Measurements from ENCODE around the gene PRAMEF9. TPM values are rescaled to one million over a fixed set of nuclear protein-coding genes. Genes with fewer than 3 reads are reported as not detected.
"Not testable (repeated sequence)": the region's sequence is repeated elsewhere in the genome, so short reads cannot be mapped to it uniquely, and the experiment has no call there.

The PRAMEF9 gene
- total and polyA plus RNA-seq, 2 of the 13 experiments (the other 11 are each of a cell fraction or from before 2014, with no cell fraction given): not detected

GRCh38 chr1:13208712-13209111, 37.1 kb downstream of the PRAMEF9 start:
- H3K36me3 ChIP-seq (replicated peaks in 1 of 2; ENCODE audit: control insufficient read depth in 1 of 2, insufficient read depth in 2 of 2, low read length in 2 of 2); H3K9me3 ChIP-seq (ENCODE audit: low read length); H3K27me3 ChIP-seq (ENCODE audit: control insufficient read depth in 1 of 2, insufficient read depth in 2 of 2, low read length in 2 of 2); BruUV-seq (replicated peaks); H3K4me2 ChIP-seq (ENCODE audit: low read depth, low read length); H3K79me2 ChIP-seq (ENCODE audit: insufficient read depth, low read length); H2AFZ ChIP-seq (ENCODE audit: low read length); CTCF ChIA-PET (ENCODE audit: low intra/inter-chr PET ratio, low total read pairs); H3K27ac ChIP-seq (ENCODE audit: extremely low read length, insufficient read depth, low read length); ATAC-seq; FAIRE-seq; POLR2A ChIA-PET; H4K20me1 ChIP-seq (ENCODE audit: insufficient read depth, low read length); intact Hi-C loops (cut with micrococcal nuclease; ENCODE audit: unreplicated experiment); in situ Hi-C loops (cut with HindIII; ENCODE audit: extremely low pct_ligation_motif_present, low pct_unique_long_range_greater_than_20kb); DNase-seq (ENCODE audit: low spot score); H3K4me3 ChIP-seq (replicated peaks in 1 of 3; ENCODE audit: insufficient read depth in 1 of 3, low read depth in 2 of 3, low read length in 3 of 3); H3K9ac ChIP-seq (ENCODE audit: insufficient read depth, low read depth, low read length); H3K4me1 ChIP-seq (ENCODE audit: insufficient read depth, low read length): not testable (repeated sequence)
- WGBS (ENCODE audit: low lambda C conversion rate): no CpG with 5 or more reads among the region's 9 CpGs

- H3K36me3 ChIP-seq (replicated peaks in 1 of 2; ENCODE audit: control insufficient read depth in 1 of 2, insufficient read depth in 2 of 2, low read length in 2 of 2); POLR2A ChIA-PET; H4K20me1 ChIP-seq (ENCODE audit: insufficient read depth, low read length); in situ Hi-C loops (cut with HindIII; ENCODE audit: extremely low pct_ligation_motif_present, low pct_unique_long_range_greater_than_20kb); CTCF ChIA-PET (ENCODE audit: low intra/inter-chr PET ratio, low total read pairs); H3K9me3 ChIP-seq (ENCODE audit: low read length); FAIRE-seq; H3K4me3 ChIP-seq (replicated peaks in 1 of 3; ENCODE audit: insufficient read depth in 1 of 3, low read depth in 2 of 3, low read length in 3 of 3); BruUV-seq (replicated peaks); H3K27me3 ChIP-seq (ENCODE audit: control insufficient read depth in 1 of 2, insufficient read depth in 2 of 2, low read length in 2 of 2); ATAC-seq; DNase-seq (ENCODE audit: low spot score); H3K4me2 ChIP-seq (ENCODE audit: low read depth, low read length); H3K79me2 ChIP-seq (ENCODE audit: insufficient read depth, low read length); H2AFZ ChIP-seq (ENCODE audit: low read length); H3K27ac ChIP-seq (ENCODE audit: extremely low read length, insufficient read depth, low read length); H3K4me1 ChIP-seq (ENCODE audit: insufficient read depth, low read length); H3K9ac ChIP-seq (ENCODE audit: insufficient read depth, low read depth, low read length); intact Hi-C loops (cut with micrococcal nuclease; ENCODE audit: unreplicated experiment): not testable (repeated sequence)
- WGBS (ENCODE audit: low lambda C conversion rate): no CpG with 5 or more reads among the region's 7 CpGs
Measured at GRCh38 chr1:13216619-13217018, 45.0 kb downstream of the PRAMEF9 start.

- in situ Hi-C loops (cut with HindIII; ENCODE audit: extremely low pct_ligation_motif_present, low pct_unique_long_range_greater_than_20kb); BruUV-seq (replicated peaks): not testable (repeated sequence)
Measured at GRCh38 chr1:13219203-13219602, 47.6 kb downstream of the PRAMEF9 start.

GRCh38 chr1:13222788-13223187, 51.1 kb downstream of the PRAMEF9 start:
- H4K20me1 ChIP-seq (ENCODE audit: insufficient read depth, low read length); H3K9ac ChIP-seq (ENCODE audit: insufficient read depth, low read depth, low read length); BruUV-seq (replicated peaks); in situ Hi-C loops (cut with HindIII; ENCODE audit: extremely low pct_ligation_motif_present, low pct_unique_long_range_greater_than_20kb); H3K9me3 ChIP-seq (ENCODE audit: low read length); ATAC-seq; H3K27ac ChIP-seq (ENCODE audit: extremely low read length, insufficient read depth, low read length); H3K4me3 ChIP-seq (replicated peaks in 1 of 3; ENCODE audit: insufficient read depth in 1 of 3, low read depth in 2 of 3, low read length in 3 of 3); DNase-seq (ENCODE audit: low spot score); H3K79me2 ChIP-seq (ENCODE audit: insufficient read depth, low read length); POLR2A ChIA-PET; intact Hi-C loops (cut with micrococcal nuclease; ENCODE audit: unreplicated experiment); H3K4me2 ChIP-seq (ENCODE audit: low read depth, low read length); H2AFZ ChIP-seq (ENCODE audit: low read length); H3K4me1 ChIP-seq (ENCODE audit: insufficient read depth, low read length); H3K36me3 ChIP-seq (replicated peaks in 1 of 2; ENCODE audit: control insufficient read depth in 1 of 2, insufficient read depth in 2 of 2, low read length in 2 of 2); CTCF ChIA-PET (ENCODE audit: low intra/inter-chr PET ratio, low total read pairs); H3K27me3 ChIP-seq (ENCODE audit: control insufficient read depth in 1 of 2, insufficient read depth in 2 of 2, low read length in 2 of 2): not testable (repeated sequence)
- peak; percentile 34 for FAIRE-seq
- WGBS (ENCODE audit: low lambda C conversion rate): no CpG with 5 or more reads among the region's 4 CpGs

More at GRCh38 chr1:13219203-13219602, 47.6 kb downstream of the PRAMEF9 start:
- H3K9me3 ChIP-seq (ENCODE audit: low read length); H3K27me3 ChIP-seq (ENCODE audit: control insufficient read depth in 1 of 2, insufficient read depth in 2 of 2, low read length in 2 of 2); H3K4me1 ChIP-seq (ENCODE audit: insufficient read depth, low read length); H2AFZ ChIP-seq (ENCODE audit: low read length); H3K79me2 ChIP-seq (ENCODE audit: insufficient read depth, low read length); H3K4me2 ChIP-seq (ENCODE audit: low read depth, low read length); H3K4me3 ChIP-seq (replicated peaks in 1 of 3; ENCODE audit: insufficient read depth in 1 of 3, low read depth in 2 of 3, low read length in 3 of 3); CTCF ChIA-PET (ENCODE audit: low intra/inter-chr PET ratio, low total read pairs); intact Hi-C loops (cut with micrococcal nuclease; ENCODE audit: unreplicated experiment); H3K9ac ChIP-seq (ENCODE audit: insufficient read depth, low read depth, low read length); ATAC-seq; DNase-seq (ENCODE audit: low spot score); H4K20me1 ChIP-seq (ENCODE audit: insufficient read depth, low read length); H3K36me3 ChIP-seq (replicated peaks in 1 of 2; ENCODE audit: control insufficient read depth in 1 of 2, insufficient read depth in 2 of 2, low read length in 2 of 2); H3K27ac ChIP-seq (ENCODE audit: extremely low read length, insufficient read depth, low read length); FAIRE-seq; POLR2A ChIA-PET: not testable (repeated sequence)
- no CpG with 5 or more reads among the region's 3 CpGs for WGBS (ENCODE audit: low lambda C conversion rate)

Measured in HepG2 (cell line).